Medulla oblongata (tissue), 1 donor: ENCODE measurements around the gene ATP11A.

Experiments
- DNase-seq: peaks from one replicate; pipeline ENCODE4 v3.0.0-alpha.2; 2015; ENCODE audit errors: extremely low spot score

ATP11A gene

DNA sequence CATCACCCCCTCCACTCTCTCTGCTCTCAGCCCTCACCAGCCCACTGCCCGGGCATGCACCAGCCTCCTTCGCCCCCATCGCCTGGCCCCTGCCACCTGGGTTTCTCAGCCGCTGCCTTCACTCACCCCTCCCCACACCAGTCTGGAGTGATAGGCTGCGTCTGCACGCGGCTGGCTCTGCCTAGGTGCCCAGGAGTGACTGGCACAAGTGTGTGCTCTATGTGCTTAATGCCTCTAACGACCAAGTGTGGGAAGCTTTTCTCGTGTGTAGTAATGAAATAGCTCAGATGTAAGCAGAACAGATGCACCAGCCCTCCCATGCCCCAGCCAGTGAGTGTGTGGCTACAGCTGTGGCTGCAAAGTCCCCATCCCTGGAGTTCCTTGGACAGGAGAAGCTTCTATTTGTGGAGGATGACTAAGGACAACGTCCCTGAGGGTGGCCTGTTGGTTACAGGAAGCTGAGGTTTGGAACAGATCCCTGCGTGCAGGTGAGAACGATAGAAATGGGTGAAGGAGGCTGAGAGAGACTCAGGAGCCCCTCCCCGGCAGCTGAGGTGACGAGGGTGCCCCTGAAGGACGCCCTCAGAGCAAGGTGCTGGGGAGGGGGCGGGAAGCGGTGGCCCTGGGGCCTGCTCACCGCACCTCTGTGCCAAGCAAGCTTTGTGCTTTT is 35.6 kb downstream of the ATP11A start:
- DNase-seq, result no peak

DNA sequence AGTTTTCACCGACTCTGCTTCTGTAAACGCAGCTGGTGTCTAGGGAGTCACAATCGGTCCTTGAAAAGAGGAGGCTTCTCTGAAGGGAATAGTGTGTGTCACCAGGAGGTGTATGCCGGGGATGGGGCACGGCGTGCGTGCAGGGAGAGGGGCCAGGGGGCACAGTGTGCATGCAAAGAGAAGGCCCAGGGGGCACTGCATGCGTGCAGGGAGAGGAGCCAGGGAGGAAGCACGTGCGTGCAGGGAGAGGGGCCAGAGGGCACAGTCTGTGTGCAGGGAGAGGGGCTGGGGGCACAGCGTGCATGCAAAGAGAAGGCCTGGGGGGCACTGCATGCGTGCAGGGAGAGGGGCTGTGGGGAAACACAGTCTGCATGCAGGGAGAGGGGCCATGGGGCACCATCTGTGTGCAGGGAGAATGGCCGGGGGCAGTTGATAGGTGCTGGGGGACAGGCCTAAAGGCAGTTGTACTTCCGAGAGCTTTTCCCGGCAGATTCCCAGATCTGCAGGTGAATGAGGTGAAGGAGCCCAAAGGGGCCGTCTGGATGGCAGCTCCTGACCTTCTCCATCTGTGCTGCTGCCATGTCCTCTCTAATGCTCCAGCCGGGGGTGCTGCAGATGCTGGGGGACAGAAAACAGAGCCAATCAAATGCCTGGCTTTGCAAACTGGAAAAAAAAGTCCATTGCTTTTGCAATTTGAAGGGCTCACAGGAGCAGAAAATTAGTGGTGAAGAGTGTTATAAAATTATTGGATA is 36.4 kb downstream of the ATP11A start:
- DNase-seq, result no peak

DNA sequence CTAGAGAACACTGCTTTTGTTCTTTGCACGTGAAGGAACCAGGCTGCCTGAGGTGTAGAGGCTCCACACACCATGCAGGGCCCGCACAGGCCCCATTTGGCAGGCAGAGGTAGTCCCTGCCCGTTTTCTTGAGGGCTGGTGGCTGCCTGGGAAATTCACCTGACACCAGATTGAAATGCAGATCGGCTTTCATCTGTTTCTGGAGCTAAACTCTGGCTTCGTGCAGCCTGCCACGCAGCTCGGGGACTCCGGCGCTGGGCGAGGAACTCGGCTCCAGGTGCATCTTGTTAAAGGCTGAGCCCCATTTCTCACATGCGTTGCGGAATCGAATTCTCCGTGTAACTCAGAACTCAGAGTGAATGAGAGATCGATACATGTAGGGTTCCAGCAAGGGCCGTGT is 37.7 kb downstream of the ATP11A start:
- no peak for DNase-seq

DNA sequence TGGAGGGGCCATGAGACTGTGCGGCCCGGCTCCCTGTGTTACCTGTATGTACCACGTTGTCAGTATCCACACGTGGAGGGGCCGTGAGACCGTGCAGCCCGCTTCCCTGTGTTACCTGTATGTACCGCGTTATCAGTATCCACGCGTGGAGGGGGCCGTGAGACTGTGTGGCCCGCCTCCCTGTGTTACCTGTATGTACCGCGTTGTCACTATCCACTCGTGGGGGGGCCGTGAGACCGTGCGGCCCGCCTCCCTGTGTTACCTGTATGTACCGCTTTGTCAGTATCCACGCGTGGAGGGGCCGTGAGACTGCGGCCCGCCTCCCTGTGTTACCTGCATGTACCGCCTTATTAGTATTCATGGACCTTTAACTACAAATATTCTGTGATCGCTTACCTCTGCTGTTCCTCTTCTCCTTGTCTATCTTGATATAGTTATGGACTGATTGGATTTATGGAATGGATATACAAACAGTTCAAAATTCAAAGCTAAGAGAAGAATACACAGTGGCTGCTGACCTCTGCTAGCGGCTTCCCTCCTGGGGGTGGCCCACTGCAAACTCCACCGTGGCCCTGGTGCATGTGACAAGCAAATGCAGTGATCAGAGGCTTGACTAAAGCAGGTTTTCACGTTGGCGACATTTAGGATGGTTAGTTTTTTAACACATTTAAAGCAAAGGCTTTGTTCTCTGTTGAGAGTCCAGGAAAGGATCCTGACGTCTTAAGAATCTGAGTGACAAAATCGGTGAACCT is 38.7 kb downstream of the ATP11A start:
- no peak for DNase-seq

DNA sequence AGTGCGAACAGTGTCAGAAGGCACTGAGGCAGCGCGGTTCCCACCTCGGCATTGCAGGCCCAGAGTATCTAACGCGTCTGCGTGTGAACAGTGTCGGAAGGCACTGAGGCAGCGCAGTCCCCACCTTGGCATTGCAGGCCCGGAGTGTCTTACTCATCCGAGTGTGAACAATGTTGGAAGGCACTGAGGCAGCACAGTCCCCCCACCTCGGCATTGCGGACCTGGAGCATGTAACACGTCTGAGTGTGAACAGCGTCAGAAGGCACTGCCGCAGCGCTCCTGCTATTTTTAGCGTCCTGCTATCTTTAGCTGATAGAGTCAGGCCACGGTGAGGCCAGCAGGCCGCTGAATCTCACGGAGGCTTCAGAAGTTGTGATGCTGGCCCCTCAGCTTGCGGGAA is 39.6 kb downstream of the ATP11A start:
- DNase-seq, result no peak

DNA sequence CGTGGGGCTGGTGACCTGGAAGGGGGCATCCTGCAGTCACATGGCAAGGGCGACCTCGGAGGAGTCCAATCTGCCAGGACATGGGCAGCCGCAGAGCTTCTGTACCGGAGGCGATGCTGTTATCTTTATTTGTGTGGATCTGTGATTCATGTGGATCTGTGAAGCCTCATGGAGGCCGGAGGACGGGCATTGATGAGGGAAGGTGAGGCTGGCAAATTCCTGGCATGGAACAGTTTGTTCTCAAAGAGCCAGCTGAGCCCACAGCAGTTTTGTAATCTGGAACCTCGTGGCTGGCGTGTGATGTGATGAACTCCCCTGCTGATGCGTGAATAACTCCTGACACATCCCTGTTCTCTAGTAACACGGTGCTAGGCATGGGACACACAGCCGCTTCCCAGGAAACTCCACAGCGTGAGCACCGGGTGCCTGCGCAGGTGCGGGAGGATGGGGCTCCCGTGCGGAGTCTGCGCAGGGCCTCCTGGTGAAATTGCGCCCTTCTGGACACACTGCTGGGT is 40.4 kb downstream of the ATP11A start:
- DNase-seq, result no peak

DNA sequence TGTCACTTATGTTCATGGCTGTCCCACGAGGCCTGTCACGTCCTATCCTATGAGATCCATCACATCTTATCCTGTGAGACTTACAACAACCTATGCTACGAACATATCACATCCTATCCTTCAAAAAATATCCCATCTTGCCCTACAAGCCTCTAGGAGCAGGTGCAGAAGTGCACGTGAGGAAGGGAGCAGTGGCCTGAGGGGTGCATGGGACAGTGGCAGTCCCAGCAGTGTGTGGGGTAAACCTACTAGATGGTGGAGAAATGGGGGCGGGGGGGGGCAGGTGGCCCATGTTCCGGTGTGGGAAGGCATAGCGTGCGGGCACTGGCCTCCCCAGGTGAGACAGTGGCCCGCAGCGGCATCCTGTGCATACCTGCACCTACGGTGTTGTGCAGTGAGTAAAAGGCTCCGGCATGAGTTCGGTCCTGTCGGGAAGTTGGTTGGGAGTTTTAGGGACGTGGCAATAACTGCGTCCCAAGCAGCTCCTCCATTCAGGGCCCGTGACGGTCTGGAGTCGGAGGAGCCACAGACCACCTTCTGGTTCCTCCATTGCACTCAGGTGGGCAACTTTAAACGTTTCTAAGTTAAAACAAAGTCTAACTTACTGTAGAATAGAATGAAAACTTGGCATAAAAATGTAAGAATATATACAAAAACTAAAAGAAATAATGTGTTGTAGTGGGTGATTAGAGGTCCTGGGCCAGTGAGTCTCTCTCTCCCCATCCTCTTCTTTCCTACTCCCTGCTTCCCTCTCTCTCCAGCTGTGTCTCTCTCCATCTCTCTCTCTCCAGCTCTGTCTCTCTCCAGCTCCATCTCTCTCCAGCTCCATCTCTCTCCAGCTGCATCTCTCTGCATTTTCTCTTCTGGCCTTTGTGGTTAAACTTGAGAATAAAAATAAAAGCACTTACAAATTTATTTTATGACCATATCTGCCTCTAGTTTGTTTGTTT is 42.1 kb downstream of the ATP11A start:
- no peak for DNase-seq

DNA sequence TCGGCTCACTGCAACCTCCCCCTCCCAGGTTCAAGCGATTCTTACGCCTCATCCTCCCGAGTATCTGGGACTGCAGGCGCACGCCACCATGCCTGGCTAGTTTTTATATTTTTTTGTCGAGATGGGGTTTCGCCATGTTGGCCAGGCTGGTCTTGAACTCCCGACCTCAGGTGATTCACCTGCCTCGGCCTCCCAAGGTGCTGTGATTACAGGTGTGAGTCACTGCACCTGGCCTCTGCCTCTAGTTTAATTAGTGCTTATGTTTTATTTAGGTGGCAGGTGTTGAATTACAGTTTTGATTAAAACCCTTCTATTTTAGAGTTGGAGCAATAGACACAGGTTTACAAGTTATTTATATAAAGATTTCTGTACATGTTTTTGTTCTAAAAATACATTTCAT is 42.8 kb downstream of the ATP11A start:
- no peak for DNase-seq

DNA sequence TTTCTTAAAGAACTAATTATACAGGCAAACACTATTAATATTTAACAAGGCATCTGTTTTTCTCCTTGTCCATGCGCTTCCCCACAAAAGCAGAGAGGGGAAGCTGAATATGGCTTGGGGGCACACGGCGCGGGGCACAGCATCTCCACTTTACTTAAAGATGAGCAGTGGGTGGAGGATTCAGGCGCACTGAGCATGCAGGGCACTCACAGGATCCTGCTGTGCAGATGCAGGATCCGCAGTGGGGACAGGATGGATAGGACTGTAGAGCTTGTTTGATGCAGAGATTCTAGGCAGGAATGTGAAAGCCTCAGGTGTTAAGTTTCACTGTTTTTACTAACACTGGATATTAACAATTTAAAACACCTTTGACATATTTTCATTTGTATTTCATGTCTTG is 43.3 kb downstream of the ATP11A start:
- DNase-seq, result no peak

DNA sequence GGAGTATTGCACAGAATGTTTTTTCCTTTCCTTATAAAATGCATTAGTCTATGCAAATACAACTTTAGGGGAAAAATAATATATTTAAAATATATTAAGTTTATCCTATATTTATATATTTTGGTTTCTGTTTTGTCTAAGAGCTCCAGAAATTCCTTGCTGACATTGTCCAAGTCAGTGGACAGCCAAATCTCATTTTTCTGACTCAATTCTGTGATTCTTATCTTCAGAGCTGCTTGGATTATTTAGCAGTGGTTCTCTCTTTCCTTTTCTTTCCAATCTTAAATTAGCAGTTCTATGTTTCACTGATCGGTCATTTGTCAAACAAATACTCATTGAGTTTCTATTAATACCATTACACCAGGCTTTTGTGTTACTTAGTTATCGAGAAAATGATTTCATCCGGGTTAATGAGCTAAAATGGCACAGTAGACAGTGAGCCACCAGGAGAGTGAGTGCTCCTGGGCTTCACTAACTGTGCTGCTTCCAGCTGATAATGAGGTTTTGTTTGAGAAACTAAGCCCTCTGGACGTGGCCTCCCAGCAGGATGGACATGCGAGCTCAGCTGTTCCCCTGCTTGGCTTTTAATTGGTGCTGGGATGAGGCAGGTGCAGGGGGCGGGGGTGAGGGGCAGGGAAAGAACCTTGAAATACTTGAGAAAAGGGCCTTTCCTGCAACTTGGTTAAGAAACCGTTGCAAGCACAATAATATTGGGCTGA is 44.0 kb downstream of the ATP11A start:
- peak; percentile 53 for DNase-seq

DNA sequence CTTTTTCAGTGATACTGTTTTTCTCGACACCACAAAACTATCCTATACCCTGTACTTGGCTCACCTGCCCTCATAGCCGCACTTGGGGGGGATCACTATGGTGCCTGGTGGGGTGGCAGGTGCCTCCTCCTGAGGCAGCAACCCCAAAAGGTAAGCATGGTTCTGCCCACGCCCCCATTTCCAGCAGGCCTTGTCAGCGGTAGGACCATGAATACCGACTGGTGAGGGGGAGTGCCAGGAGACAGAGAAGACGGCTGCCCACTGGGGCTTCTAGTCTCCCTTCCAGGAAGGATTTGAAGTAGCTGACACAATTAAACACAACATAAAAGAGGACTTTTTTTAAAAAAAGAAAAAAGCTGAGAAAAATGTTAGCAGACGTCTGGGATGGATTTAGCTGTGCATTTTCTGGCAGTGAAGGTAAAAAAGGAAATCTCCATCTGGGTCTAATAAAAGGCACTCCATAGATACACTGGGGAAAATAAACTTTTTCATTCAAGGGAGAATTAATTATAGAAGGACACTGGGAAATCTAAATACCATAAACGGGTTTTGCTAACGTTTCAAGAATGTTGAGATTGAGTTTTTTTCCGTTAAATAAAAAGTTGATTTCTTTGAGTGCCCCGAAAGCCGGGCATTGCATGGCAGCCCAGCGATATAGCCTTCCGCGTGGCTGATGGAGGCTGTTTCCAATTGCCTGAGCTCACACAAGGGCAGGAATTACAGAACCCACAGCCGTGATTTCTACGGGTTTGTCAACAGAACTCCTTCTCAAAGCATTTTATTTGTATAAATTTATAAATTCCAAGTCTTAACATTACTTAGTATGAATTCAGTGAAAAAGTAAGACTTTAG is 45.1 kb downstream of the ATP11A start:
- no peak for DNase-seq

DNA sequence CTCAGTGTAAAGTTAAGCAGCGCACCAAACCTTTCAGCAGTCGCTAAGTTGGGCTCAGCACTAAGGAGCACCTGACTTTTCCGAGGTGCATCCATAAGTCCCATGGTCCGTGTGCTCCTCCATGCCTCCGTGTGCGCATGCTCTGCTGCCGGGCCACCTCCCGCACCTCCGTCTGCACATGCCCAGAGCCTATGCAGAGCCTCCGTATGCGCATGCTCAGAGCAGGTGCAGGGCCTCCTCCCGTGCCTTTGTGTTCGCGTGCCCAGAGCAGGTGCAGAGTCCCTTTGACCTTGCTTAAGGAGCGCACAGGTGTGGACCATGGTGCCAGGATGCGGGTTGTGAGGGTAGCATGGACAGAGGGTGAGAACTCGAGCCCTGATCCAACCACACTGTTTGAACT is 46.0 kb downstream of the ATP11A start:
- no peak for DNase-seq

DNA sequence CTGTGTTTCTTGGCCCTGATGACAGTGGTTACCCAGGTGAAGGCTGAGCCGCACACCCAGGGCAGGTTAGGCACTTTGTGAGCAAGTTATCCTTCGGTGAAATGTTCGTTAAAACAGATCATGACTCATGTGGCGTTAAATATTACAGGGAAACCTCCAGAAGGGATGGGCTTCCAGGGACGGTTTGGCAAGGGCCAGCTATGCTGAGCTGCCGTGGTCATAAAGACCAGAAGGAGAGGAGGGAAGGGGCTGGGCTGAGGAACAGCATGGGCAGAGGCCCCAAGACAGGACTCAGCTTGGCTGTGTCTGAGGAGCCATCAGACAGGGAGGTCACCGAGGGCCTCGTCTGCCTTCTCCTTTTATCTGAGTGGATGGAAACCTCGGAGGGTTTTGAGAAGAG is 47.5 kb downstream of the ATP11A start:
- no peak for DNase-seq

DNA sequence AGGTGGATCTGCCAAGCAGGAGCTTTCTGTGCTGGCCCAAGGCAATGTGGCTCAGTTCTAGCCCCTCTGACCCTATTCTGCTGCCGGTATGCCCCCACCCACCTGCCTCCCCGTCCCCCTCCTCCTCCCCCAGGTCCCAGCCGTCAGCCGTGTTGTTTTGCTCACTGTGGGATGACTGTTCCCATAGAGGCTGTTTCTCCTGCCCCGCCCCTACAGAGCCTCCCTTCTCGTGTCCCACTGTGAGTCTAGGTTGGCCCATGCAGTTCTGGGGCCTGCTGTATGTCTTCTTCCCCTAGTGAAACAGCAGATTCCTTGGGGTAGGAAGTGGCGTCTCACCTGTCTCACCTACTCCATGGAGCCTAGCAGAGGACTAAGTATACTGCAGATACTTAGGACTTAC is 48.8 kb downstream of the ATP11A start:
- no peak for DNase-seq

DNA sequence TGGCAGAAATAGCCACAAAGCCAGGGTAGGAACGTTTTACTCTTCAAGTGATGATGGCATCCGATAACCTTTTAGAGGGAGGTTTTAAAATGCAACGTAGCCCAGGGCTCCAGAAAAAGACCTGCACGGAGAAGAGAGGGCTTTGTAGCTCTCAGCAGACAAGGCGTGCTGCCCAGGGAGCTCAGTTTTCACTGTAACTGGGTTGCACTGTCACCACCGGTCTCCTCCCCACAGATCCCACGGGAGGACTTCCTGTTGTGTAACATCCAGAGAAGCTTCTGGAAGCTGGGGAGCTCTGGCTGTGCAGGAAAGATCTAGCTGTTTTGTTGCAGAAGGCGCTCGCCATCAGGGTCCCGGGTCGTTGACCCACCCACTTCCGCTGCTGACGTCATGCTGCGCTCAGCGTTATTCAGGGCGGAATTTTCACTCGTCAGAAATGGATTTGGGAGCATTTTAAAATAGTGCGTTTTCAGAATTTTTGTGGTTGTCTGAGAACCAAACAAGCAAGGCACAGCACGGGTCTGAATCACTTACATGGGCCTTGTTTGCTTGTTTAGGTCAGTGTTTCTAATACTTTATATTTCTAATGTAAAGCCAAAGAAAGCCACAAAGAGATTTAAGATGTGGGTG is 50.8 kb downstream of the ATP11A start:
- DNase-seq, result peak; percentile 64

DNA sequence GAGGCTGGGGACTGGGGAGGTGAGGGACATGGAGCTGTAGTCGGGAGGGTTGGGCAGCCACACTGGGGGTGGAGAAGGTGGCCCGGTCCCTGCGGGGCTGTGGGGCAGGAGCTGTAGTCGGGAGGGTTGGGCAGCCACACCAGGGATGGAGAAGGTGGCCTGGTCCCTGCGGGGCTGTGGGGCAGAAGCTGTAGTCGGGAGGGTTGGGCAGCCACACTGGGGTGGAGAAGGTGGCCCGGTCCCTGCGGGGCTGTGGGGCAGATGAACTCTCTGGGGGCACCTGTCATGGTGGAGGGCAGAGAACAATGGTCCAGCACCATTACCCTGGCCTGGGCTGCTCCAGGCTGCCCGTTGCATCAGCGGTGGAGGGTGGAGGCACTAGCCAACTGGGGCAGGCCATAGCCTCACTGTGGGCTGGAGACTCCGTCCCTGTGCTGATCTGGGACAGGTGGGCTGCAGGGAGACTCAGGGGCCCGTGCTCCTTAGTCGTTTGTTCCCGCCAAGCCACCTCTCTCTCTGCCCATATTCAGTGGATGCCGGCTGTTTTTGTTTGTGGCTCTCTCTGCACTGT is 51.4 kb downstream of the ATP11A start:
- DNase-seq, result no peak

DNA sequence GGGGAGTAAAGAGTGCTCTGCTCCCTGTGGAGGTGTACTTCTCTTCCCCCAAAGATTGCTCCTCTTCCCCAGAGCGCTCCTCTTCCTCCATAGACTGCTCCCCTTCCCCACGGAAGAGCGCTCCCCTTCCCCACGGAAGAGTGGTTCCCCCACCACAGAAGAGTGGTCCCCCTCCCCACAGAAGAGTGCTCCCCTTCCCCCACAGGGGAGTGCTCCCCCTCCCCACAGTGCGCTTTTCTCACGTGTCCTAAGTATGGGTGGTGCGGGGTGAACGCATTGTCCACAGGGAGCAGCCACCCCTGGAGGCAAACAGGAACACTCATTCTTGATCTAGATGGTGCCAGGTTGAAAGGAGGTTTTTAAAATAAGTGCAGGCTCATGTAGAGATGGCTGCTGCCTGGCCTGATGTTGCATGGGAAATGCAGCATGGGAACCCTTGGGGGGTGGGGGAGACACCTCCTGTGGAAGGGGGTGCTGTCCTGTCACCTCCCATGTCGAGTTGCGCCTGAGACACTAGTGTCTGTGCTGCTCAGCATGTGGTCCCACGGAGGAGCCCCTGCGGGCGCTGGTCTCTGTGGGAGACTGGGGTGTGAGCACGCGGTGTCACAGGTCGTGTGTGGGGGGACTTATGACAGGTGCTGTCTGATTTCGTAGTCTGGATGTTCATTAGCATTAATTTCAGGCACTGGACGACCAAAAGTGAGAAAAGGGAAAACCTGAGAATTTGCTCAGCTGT is 52.2 kb downstream of the ATP11A start:
- DNase-seq, result no peak

DNA sequence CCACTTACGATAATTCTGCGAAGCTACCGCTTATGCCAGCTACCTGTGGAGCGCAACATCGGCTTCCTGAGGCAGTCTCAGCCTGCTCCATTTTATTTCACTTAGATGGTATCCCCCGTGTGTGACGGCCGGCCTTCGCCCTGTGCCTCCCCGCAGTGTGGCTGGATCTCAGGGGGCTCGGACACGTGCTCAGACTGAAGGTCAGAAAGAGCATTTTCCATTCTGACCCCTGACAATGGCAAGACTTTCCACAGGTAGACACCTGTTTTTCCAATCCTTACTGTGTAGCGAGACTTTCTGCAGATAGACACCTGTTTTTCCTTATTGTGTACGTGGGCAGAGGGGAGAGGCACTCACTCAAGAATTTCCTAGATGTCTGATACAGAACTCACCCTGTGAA is 52.7 kb downstream of the ATP11A start:
- no peak for DNase-seq
